A673 (cell line): ENCODE measurements around the gene PGAM2.

Source experiments
- EZH2 ChIP-seq: fragments of 200-600 bp; sonication (generic); IDR thresholded peaks from 2 replicates; pipeline ENCODE4 v1.6.1; 2017; ENCODE audit warnings: borderline replicate concordance, low read depth, mild to moderate bottlenecking, mixed read lengths, antibody characterized with exemption, low read length; ENCODE audit not compliant: poor library complexity, severe bottlenecking
- TF ChIP-seq, protein P1 (sequence below): fragments of 300-800, 200-600 bp; sonication (generic); conservative IDR thresholded peaks from 2 replicates; pipeline ENCODE4 v1.5.1; 2017; ENCODE audit warnings: low read depth, mild to moderate bottlenecking, antibody characterized with exemption, low read length, moderate library complexity, mixed read lengths

GRCh38 chr7:44063547-44063893 is 1.8 kb downstream of the PGAM2 start:
- TF ChIP-seq, protein P1, sequence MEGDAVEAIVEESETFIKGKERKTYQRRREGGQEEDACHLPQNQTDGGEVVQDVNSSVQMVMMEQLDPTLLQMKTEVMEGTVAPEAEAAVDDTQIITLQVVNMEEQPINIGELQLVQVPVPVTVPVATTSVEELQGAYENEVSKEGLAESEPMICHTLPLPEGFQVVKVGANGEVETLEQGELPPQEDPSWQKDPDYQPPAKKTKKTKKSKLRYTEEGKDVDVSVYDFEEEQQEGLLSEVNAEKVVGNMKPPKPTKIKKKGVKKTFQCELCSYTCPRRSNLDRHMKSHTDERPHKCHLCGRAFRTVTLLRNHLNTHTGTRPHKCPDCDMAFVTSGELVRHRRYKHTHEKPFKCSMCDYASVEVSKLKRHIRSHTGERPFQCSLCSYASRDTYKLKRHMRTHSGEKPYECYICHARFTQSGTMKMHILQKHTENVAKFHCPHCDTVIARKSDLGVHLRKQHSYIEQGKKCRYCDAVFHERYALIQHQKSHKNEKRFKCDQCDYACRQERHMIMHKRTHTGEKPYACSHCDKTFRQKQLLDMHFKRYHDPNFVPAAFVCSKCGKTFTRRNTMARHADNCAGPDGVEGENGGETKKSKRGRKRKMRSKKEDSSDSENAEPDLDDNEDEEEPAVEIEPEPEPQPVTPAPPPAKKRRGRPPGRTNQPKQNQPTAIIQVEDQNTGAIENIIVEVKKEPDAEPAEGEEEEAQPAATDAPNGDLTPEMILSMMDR = no peak
- no peak for TF ChIP-seq EZH2
